Endothelial cell of umbilical vein (primary cell): ENCODE data around the gene PHF24. TPM values are rescaled to one million over a fixed set of nuclear protein-coding genes. Genes with fewer than 3 reads are reported as not detected.

Experiments
- BruUV-seq: library from RNA; stranded (reverse); fragments of 400-500 nt; replicated peaks from 2 replicates; lab custom pipeline; 2021; lab: Mats Ljungman, UMichigan
- CTCF ChIA-PET: fragments of 300-600, 350-600 bp; sonication (Branson Sonifier 250); formaldehyde crosslinking; loops from one replicate; lab custom pipeline; 2021; ENCODE audit warnings: antibody characterized with exemption, inconsistent platforms; lab: Charles Lee
- POLR2A ChIA-PET: fragments of 300-600, 350-600 bp; sonication (Branson Sonifier 250); formaldehyde crosslinking; loops from one replicate; lab custom pipeline; 2021; ENCODE audit warnings: antibody characterized with exemption, inconsistent platforms; lab: Charles Lee
- DNase-seq: peaks from one replicate; pipeline ENCODE4 v3.0.0-alpha.2; 2011; ENCODE audit warnings: low read depth, low spot score
- FAIRE-seq: peaks from 2 replicates; lab custom pipeline; 2011; peaks lifted over from hg19 to GRCh38; lab: Jason Lieb, UNC
- H2AFZ ChIP-seq: 2 replicates; pipeline ENCODE4 v1.6.0; 2012; ENCODE audit warnings: low read depth, low read length, control low read depth, inconsistent platforms
- H3K27ac ChIP-seq: 2 replicates; pipeline ENCODE4 v1.5.1; 2011; ENCODE audit warnings: low read depth, mild to moderate bottlenecking, control low read depth, low read length, moderate library complexity; ENCODE audit not compliant: insufficient read depth
- H3K27me3 ChIP-seq, 2 experiments: 2 replicates each; pipeline versions ENCODE4 v1.6.0 to v1.6.1; 2011; ENCODE audit warnings: low read length in 2 of 2, mixed read lengths in 1 of 2; ENCODE audit not compliant: control insufficient read depth in 2 of 2, insufficient read depth in 2 of 2
- H3K36me3 ChIP-seq, 2 experiments: 2 replicates in 1 of 2; 3 replicates in 1 of 2; pipeline ENCODE4 v1.5.1; 2011; ENCODE audit warnings: low read length in 2 of 2, mild to moderate bottlenecking in 1 of 2, moderate library complexity in 1 of 2; ENCODE audit not compliant: control insufficient read depth in 2 of 2, insufficient read depth in 2 of 2; ENCODE audit errors: extremely low read depth in 1 of 2
- H3K4me1 ChIP-seq: 3 replicates; pipeline ENCODE4 v1.5.1; 2011; ENCODE audit warnings: mild to moderate bottlenecking, low read length; ENCODE audit not compliant: control insufficient read depth, insufficient read depth; ENCODE audit errors: extremely low read depth
- H3K4me2 ChIP-seq: 2 replicates; pipeline ENCODE4 v1.6.1; 2011; ENCODE audit warnings: low read length, control low read depth, mixed read lengths; ENCODE audit not compliant: insufficient read depth
- H3K4me3 ChIP-seq, 3 experiments: fragments of 200-600 bp in 1 of 3; sonication (generic), shearing (Covaris generic) in 1 of 3; replicated peaks in 1 of 3; 2 replicates each; pipeline ENCODE4 v1.5.1; 2011 to 2016; ENCODE audit warnings: control low read depth in 3 of 3, low read length in 3 of 3, mild to moderate bottlenecking in 2 of 3, inconsistent platforms in 1 of 3, low read depth in 1 of 3, moderate library complexity in 1 of 3; ENCODE audit not compliant: insufficient read depth in 1 of 3
- H3K79me2 ChIP-seq: 2 replicates; pipeline ENCODE4 v1.6.0; 2012; ENCODE audit warnings: low read length, inconsistent platforms; ENCODE audit not compliant: control insufficient read depth, insufficient read depth
- H3K9ac ChIP-seq: replicated peaks from 2 replicates; pipeline ENCODE3; 2011; ENCODE audit warnings: low read length, control low read depth; ENCODE audit not compliant: insufficient read depth; ENCODE audit errors: extremely low read depth
- H3K9me1 ChIP-seq: replicated peaks from 3 replicates; pipeline ENCODE4 v1.6.0; 2011; ENCODE audit warnings: mild to moderate bottlenecking, low read length; ENCODE audit not compliant: control insufficient read depth, insufficient read depth; ENCODE audit errors: extremely low read depth
- H3K9me3 ChIP-seq: replicated peaks from 2 replicates; pipeline ENCODE4 v1.5.1; 2012; ENCODE audit warnings: low read length, inconsistent platforms; ENCODE audit not compliant: control insufficient read depth, insufficient read depth
- H4K20me1 ChIP-seq: replicated peaks from 2 replicates; pipeline ENCODE3; 2011; ENCODE audit warnings: mild to moderate bottlenecking, low read length; ENCODE audit not compliant: control insufficient read depth, insufficient read depth; ENCODE audit errors: extremely low read depth
- CTCF ChIP-seq, 2 donors: IDR thresholded peaks; 1 replicate in 1 of 2; 2 replicates in 1 of 2; pipeline ENCODE4 v1.5.1; 2011; ENCODE audit warnings: low read length in 2 of 2, mild to moderate bottlenecking in 2 of 2, moderate library complexity in 2 of 2, control low read depth in 1 of 2, inconsistent platforms in 1 of 2, low read depth in 1 of 2; ENCODE audit not compliant: insufficient read depth in 1 of 2; ENCODE audit errors: extremely low read depth in 1 of 2
- EZH2 ChIP-seq: IDR thresholded peaks from 2 replicates; pipeline ENCODE4 v1.6.1; 2012; ENCODE audit warnings: borderline replicate concordance, low read depth, mild to moderate bottlenecking, moderate library complexity, low read length, inconsistent platforms; ENCODE audit not compliant: severe bottlenecking
- FOS ChIP-seq: IDR thresholded peaks from 2 replicates; pipeline ENCODE4 v1.6.1; 2011; ENCODE audit warnings: mild to moderate bottlenecking, low read length, moderate library complexity, borderline replicate concordance; ENCODE audit not compliant: insufficient read depth
- GATA2 ChIP-seq: IDR thresholded peaks from 2 replicates; pipeline ENCODE4 v1.7.0; 2011; ENCODE audit warnings: low read depth, mild to moderate bottlenecking, moderate library complexity, mixed read lengths, low read length; ENCODE audit not compliant: insufficient read length, insufficient read depth
- JUN ChIP-seq: IDR thresholded peaks from 2 replicates; pipeline ENCODE4 v1.6.1; 2011; ENCODE audit warnings: borderline replicate concordance, low read depth; ENCODE audit not compliant: insufficient read length, insufficient read depth
- MAX ChIP-seq: IDR thresholded peaks from 2 replicates; pipeline ENCODE4 v1.6.1; 2011; ENCODE audit not compliant: insufficient read depth, insufficient read length
- MYC ChIP-seq: IDR thresholded peaks from one replicate; pipeline ENCODE4 v1.6.1; 2011; ENCODE audit warnings: mild to moderate bottlenecking, low read depth, low read length
- POLR2A ChIP-seq: IDR thresholded peaks from 2 replicates; pipeline ENCODE4 v1.6.1; 2012; ENCODE audit warnings: low read depth, mild to moderate bottlenecking, control low read depth, low read length
- POLR2AphosphoS5 ChIP-seq: IDR thresholded peaks from 2 replicates; pipeline ENCODE4 v1.6.1; 2012; ENCODE audit warnings: low read depth, mild to moderate bottlenecking, control low read depth, low read length, moderate library complexity; ENCODE audit not compliant: insufficient read depth
- dilution Hi-C: fragments of 300-500 bp; cut with MboI; formaldehyde crosslinking; loops from one replicate; pipeline ENCODE4 v1.15.0; 2019; ENCODE audit warnings: low sequenced_read_pairs; ENCODE audit not compliant: extremely low pct_ligation_motif_present
- intact Hi-C: fragments of 100-400 bp; cut with micrococcal nuclease; formaldehyde crosslinking; loops from one replicate; pipeline ENCODE4 v1.10.0; 2022
- polyA plus RNA-seq, 4 experiments: library from polyadenylated mRNA; depleted of rRNA in 3 of 4; stranded (reverse) in 3 of 4; unstranded in 1 of 4; fragments of >200 nt; gene quantifications; 2 replicates each; pipeline versions ENCODE4 v1.2.1 to v1.2.3, GENCODE V29; 2011 to 2012; ENCODE audit warnings: missing spikeins in 1 of 4
- total RNA-seq: library from RNA; stranded (reverse); gene quantifications from 2 replicates; pipeline ENCODE4 v1.2.3, GENCODE V29; 2021

Gene PHF24
- total and polyA plus RNA-seq, 2 donors (not counting 3 experiments of a cell fraction or from before 2014, with no cell fraction given) = not detected

DNA sequence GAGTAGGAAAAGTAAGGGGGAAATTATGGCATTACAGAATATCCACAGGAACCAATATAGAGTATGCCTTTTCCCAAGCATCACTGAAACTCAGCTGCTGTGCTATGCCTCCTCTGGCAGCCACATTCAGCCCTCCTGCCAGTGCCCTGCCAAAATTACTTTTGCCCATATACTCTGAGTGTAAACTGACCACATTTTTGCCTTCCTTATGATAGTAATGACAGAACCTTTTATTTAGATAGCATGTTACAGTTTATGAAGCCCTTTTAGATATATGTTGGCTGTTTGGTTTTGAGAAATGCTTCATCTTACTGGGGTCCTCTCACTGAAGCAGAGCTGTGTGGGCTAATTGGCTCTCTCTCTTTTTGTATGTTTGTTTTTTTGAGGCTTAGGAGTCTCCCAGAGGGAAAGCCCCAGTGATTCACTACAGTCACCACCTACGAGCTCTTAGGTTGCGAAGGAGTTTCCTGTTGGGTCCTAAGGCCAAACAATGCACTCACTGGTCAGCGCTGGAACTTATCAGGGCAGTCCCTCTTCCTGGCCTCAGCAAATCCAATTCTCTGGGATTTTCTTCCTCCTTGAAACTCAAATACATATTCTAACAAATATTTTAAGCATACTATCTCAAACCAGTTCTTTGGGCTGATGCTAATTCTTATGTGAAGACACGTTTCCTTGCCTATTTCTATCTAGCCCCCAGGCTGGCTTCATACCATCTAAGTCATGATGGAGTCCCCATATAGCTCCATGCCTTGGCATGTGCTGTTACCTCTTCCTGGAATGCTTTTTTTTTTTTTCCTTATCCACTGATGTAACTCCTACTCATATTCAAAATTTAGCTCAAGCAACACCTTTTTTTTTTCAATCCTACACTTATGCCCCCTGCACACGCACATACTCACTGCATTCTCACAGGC lies 3.7 kb downstream of the PHF24 start:
- dilution Hi-C loops (no loop called here), intact Hi-C loops (no loop called here)
- Histone ChIP-seq H3K27ac (no peak overlapping the region), H3K4me3 (no peak overlapping the region), H3K9me1 (no peaks in the 10 kb centered on the region), H3K9me3 (no peaks in the 10 kb centered on the region), H3K4me1 (peaks cover 3% of the 10 kb centered on the region), H3K4me2 (no peak overlapping the region), H3K36me3 (no peaks in the 10 kb centered on the region), H3K79me2 (no peaks in the 10 kb centered on the region), H3K9ac (no peak overlapping the region), H3K27me3 (peaks cover 57 to 87% of the 10 kb centered on the region in 2 experiments), H4K20me1 (no peaks in the 10 kb centered on the region), H2AFZ (no peak overlapping the region)
- DNase-seq (peak; percentile 30), FAIRE-seq (peak; percentile 61)
- no TSS peak for BruUV-seq
- ChIA-PET CTCF (interaction anchor here (1.5 to 2.4 kb wide), 3 partner anchors 32 to 63 kb away, joined by 3 to 9 read pairs (median 8); no protein-coding TSS in a partner anchor), POLR2A (no interaction called here)
- TF ChIP-seq GATA2 (no peak), EZH2 (no peak), MYC (no peak), JUN (no peak), FOS (no peak), POLR2AphosphoS5 (no peak), CTCF (IDR thresholded peaks at IDR 0.05; ENCODE audit: extremely low read depth in 1 of 2, insufficient read depth in 1 of 2, low read depth in 1 of 2, low read length in 2 of 2) (no peak), MAX (no peak), POLR2A (no peak)
